Testis (tissue), 3 donors: ENCODE results near the gene CORO1A. TPM values are rescaled to one million over a fixed set of nuclear protein-coding genes. Genes with fewer than 3 reads are reported as not detected.
A peak's percentile ranks its signal among the peaks of the same experiment; 100 is the strongest.
"Not testable (repeated sequence)": the region's sequence is repeated elsewhere in the genome, so short reads cannot be mapped to it uniquely, and the experiment has no call there.

Experiments
- DNase-seq: peaks from one replicate; pipeline ENCODE4 v3.0.0-alpha.2; 2019
- H3K27ac ChIP-seq, 2 donors: fragments of 200-600 bp; sonication (generic); one replicate each; pipeline ENCODE4 v1.5.1; 2019
- H3K27me3 ChIP-seq: fragments of 200-600 bp; sonication (generic); one replicate; pipeline ENCODE4 v1.5.1; 2019
- H3K36me3 ChIP-seq: fragments of 200-600 bp; sonication (generic); one replicate; pipeline ENCODE4 v1.5.1; 2017; ENCODE audit warnings: low read depth; ENCODE audit errors: missing control alignments
- H3K4me1 ChIP-seq: fragments of 200-600 bp; sonication (generic); one replicate; pipeline ENCODE4 v1.5.1; 2019
- H3K4me3 ChIP-seq, 2 donors: fragments of 200-600 bp; sonication (generic); one replicate each; pipeline ENCODE4 v1.5.1; 2017 to 2019
- H3K9me3 ChIP-seq: fragments of 200-600 bp; sonication (generic); one replicate; pipeline ENCODE4 v1.5.1; 2017
- WGBS, 2 donors: methylation state at CpG; one replicate each; pipeline ENCODE4 v1.1.5; 2018; 5-methylcytosine and 5-hydroxymethylcytosine counted together
- intact Hi-C: fragments of 100-400 bp; cut with DNase I; formaldehyde crosslinking; loops from one replicate; pipeline ENCODE4 v1.15.1; 2023; ENCODE audit warnings: low total_unique reads
- polyA plus RNA-seq: library from polyadenylated mRNA; stranded (reverse); fragments of 350-450 nt; fragmentation: Illumina TruSeq; extraction: RNeasy Lipid Tissue Mini Kit (QIAGEN cat#74804); gene quantifications from one replicate; pipeline ENCODE4 v1.2.3, GENCODE V29; 2014; ENCODE audit warnings: low read depth, low replicate concordance; ENCODE audit not compliant: insufficient read depth
- small RNA-seq, 2 donors: library from RNA; depleted of rRNA; stranded (forward); fragments of <200 nt; gene quantifications; one replicate each; pipeline ENCODE3, GENCODE V24; 2016
- total RNA-seq, 2 donors: library from RNA; depleted of rRNA; stranded (reverse); fragments of >200 nt; gene quantifications; one replicate each; pipeline ENCODE4 v1.2.3, GENCODE V29; 2016

The CORO1A gene
- total and polyA plus RNA-seq, 3 donors from 2014 or later: 4.4 to 19.7 (median 9.6) TPM

GRCh38 chr16:30199049-30199448 is 15.6 kb downstream of the CORO1A start, which contains the start of gene SULT1A3:
TSS of gene SULT1A3 (plus strand) at chr16:30199255. CDS start at chr16:30200729, 1,474 bp downstream.
- H3K9me3 ChIP-seq, H3K36me3 ChIP-seq, intact Hi-C loops, H3K27ac ChIP-seq, H3K4me1 ChIP-seq, H3K4me3 ChIP-seq, H3K27me3 ChIP-seq, DNase-seq: not testable (repeated sequence)
- WGBS, 2 donors: no CpG with 5 or more reads among the region's 3 CpGs

GRCh38 chr16:30199608-30200343 is 16.4 kb downstream of the CORO1A start:
- intact Hi-C loops, H3K36me3 ChIP-seq, H3K4me3 ChIP-seq, H3K9me3 ChIP-seq, H3K27ac ChIP-seq, DNase-seq, H3K27me3 ChIP-seq, H3K4me1 ChIP-seq: not testable (repeated sequence)
- no CpG with 5 or more reads among the region's 15 CpGs for WGBS, 2 donors

- H3K4me3 ChIP-seq, H3K9me3 ChIP-seq, H3K36me3 ChIP-seq, intact Hi-C loops, H3K4me1 ChIP-seq, H3K27ac ChIP-seq, H3K27me3 ChIP-seq: not testable (repeated sequence)
- peak; percentile 11 for DNase-seq
- 2% methylated on average over 22 of the region's 52 CpGs; no CpG with 5 or more reads in 1 of the 2 donors for WGBS, 2 donors
These were observed 22.3 kb downstream of the CORO1A start for GRCh38 chr16:30205541-30206236.

DNA sequence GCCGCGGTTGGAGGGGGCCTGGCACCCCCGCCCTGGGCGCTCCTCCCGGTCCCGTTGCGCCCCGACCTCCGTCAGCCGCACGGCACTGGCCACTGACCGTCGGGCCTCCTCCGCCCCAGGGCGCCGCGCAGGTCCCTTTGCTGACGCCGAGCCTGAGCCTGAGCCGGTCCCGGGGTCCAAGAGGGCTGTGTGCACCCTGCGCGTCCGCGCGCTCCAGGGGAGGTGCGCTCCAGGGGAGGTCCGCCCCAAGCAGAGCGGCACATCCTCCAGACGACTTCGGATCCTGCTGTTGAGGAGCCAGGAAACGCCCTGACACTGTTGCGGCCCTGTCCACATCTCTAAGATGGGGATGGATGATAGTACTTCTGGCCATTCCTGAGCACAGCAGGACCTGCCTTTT is 22.9 kb downstream of the CORO1A start:
- H3K4me3 ChIP-seq, intact Hi-C loops, H3K27me3 ChIP-seq, H3K27ac ChIP-seq, H3K4me1 ChIP-seq, H3K36me3 ChIP-seq, DNase-seq, H3K9me3 ChIP-seq: not testable (repeated sequence)
- no CpG with 5 or more reads among the region's 33 CpGs for WGBS, 2 donors

DNA sequence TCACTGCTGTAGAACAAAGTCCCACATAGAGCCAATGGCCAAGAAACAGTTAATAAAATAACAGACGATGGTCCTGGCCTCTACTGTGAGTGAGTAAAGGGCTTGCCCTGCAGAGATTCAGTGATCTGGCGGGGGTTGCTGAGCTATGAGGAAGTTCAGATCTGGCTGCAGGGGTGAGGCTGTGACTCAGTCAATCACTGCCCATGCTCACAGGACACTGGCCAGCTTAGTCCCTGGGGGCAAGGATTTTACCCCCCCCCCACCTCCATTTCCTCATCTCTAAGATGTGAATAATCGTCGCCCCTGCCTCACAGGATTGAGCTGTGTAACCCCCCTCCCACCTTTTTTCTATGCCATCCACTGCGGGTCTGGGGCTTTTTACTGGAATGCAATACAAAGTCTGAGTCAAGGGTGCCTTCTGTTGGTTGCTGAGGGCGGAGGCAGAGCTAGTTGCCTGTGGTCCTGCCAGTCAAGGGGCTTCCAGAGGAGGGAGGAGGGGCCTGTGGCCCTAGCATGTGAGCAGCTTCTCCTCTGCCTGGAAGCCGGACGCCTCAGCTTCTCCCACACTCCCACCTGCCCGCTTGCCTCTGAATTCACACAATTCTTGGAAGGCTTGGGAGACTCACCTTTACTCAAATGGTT is 23.8 kb downstream of the CORO1A start:
- H3K36me3 ChIP-seq, H3K4me3 ChIP-seq, intact Hi-C loops, H3K27me3 ChIP-seq, DNase-seq, H3K9me3 ChIP-seq, H3K4me1 ChIP-seq, H3K27ac ChIP-seq: not testable (repeated sequence)
- WGBS, 2 donors: 65% methylated on average over 2 of the region's 9 CpGs; no CpG with 5 or more reads in 1 of the 2 donors

GRCh38 chr16:30209032-30209431 is 25.6 kb downstream of the CORO1A start:
- H3K4me3 ChIP-seq, H3K4me1 ChIP-seq, H3K27ac ChIP-seq, DNase-seq, H3K36me3 ChIP-seq, H3K27me3 ChIP-seq, intact Hi-C loops, H3K9me3 ChIP-seq: not testable (repeated sequence)
- no CpG with 5 or more reads among the region's 6 CpGs for WGBS, 2 donors

DNA sequence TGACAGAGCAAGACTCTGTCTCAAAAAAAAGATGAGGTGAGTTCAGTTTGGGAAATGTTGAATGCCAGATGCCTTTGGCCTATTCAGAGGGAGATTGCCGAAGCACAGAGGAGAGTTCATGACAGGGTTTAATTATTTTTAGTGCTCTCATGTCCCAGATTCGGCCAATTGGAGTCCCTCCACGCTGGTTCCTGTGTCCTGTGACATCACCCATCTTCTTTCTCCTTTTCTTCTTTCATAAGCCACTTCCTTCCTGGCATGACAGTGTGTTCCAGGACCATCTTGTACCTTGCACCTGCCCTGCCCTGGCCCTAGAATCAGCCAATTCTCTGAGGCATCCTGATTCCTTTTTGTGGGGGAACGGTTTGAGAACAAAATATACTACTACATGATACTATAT is 28.0 kb downstream of the CORO1A start:
- H3K9me3 ChIP-seq, H3K27ac ChIP-seq, intact Hi-C loops, H3K27me3 ChIP-seq, H3K4me1 ChIP-seq, DNase-seq, H3K36me3 ChIP-seq, H3K4me3 ChIP-seq: not testable (repeated sequence)
- no CpG with 5 or more reads among the region's 4 CpGs for WGBS, 2 donors

DNA sequence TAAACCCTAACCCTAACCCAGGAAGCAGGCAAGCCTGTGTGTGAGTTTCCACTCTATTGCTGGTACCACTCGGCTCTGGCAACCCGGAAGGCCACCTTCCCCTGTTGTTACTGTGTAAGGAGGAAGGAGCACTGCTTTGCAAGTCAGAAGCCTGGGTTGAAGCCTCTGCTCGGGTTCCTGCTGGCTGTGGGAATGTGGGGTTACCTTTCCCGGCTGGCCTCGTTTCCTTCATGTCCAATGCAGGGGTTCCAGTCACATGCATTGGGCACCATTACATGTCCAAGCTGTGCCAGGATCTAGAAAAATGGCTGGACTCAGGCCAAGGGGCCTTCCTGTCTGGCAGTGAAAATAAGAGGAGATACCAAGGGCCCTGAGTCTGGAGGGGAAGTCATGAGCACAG is 33.7 kb downstream of the CORO1A start:
- H3K9me3 ChIP-seq, H3K27me3 ChIP-seq, H3K4me3 ChIP-seq, H3K4me1 ChIP-seq, intact Hi-C loops, H3K36me3 ChIP-seq, H3K27ac ChIP-seq: not testable (repeated sequence)
- peak; percentile 8 for DNase-seq
- 83% methylated on average over 3 of the region's 5 CpGs; no CpG with 5 or more reads in 1 of the 2 donors for WGBS, 2 donors

Small RNA genes lying within 50 kb of the gene (small RNA-seq; reads per million reads assigned to genes)
- gene AC106782.4: 0 reads per million in 2 donors

Other genes starting within 250 kb of the CORO1A start
- gene TMEM219, start 221.5 kb upstream of the CORO1A start, total RNA-seq: 100 to 1,000 TPM; 160 to 203 TPM
- gene TMEM219, start 221.5 kb upstream of the CORO1A start, polyA plus RNA-seq: 280 TPM
- gene TAOK2, start 209.7 kb upstream of the CORO1A start, total RNA-seq: 100 to 1,000 TPM; 126 to 140 TPM
- gene TAOK2, start 209.7 kb upstream of the CORO1A start, polyA plus RNA-seq: 66.5 TPM
- 10 to 100 TPM; 32.1 to 40.2 TPM for gene HIRIP3, start 188.0 kb upstream of the CORO1A start, total RNA-seq
- 57.3 TPM for gene HIRIP3, start 188.0 kb upstream of the CORO1A start, polyA plus RNA-seq
- gene INO80E, start 187.4 kb upstream of the CORO1A start, total RNA-seq: 10 to 100 TPM; 64.0 to 72.3 TPM
- gene INO80E, start 187.4 kb upstream of the CORO1A start, polyA plus RNA-seq: 98.1 TPM
- gene DOC2A, start 172.6 kb upstream of the CORO1A start, total RNA-seq: 10 to 100 TPM; 28.3 to 45.3 TPM
- gene DOC2A, start 172.6 kb upstream of the CORO1A start, polyA plus RNA-seq: 75.1 TPM
- gene C16orf92, start 160.4 kb upstream of the CORO1A start, total RNA-seq: 10 to 100 TPM; 12.4 to 91.3 TPM
- 20.3 TPM for gene C16orf92, start 160.4 kb upstream of the CORO1A start, polyA plus RNA-seq
- gene TLCD3B, start 152.3 kb upstream of the CORO1A start, total RNA-seq: 10 to 100 TPM; 51.8 to 82.7 TPM
- 194 TPM for gene TLCD3B, start 152.3 kb upstream of the CORO1A start, polyA plus RNA-seq
- 100 to 1,000 TPM; 373 to 521 TPM for gene ALDOA, start 117.8 kb upstream of the CORO1A start, total RNA-seq
- 467 TPM for gene ALDOA, start 117.8 kb upstream of the CORO1A start, polyA plus RNA-seq
- 100 to 1,000 TPM in 1 of 2 donors, 10 to 100 TPM in 1; 82.1 to 109 TPM for gene PPP4C, start 107.6 kb upstream of the CORO1A start, total RNA-seq
- 154 TPM for gene PPP4C, start 107.6 kb upstream of the CORO1A start, polyA plus RNA-seq
- 1 to 10 TPM; 1.3 to 2.9 TPM for gene TBX6, start 91.7 kb upstream of the CORO1A start, total RNA-seq
- gene TBX6, start 91.7 kb upstream of the CORO1A start, polyA plus RNA-seq: 1.7 TPM
- 10 to 100 TPM; 69.4 to 75.3 TPM for gene YPEL3, start 87.4 kb upstream of the CORO1A start, total RNA-seq
- 55.3 TPM for gene YPEL3, start 87.4 kb upstream of the CORO1A start, polyA plus RNA-seq
- 1 to 10 TPM; 1.5 to 4.0 TPM for gene GDPD3, start 70.1 kb upstream of the CORO1A start, total RNA-seq
- gene GDPD3, start 70.1 kb upstream of the CORO1A start, polyA plus RNA-seq: 7.2 TPM
- 10 to 100 TPM; 69.4 to 81.8 TPM for gene MAPK3, start 60.4 kb upstream of the CORO1A start, total RNA-seq
- 109 TPM for gene MAPK3, start 60.4 kb upstream of the CORO1A start, polyA plus RNA-seq
- gene BOLA2B, start 10.1 kb downstream of the CORO1A start, total RNA-seq: 100 to 1,000 TPM; 133 to 161 TPM
- 70.9 TPM for gene BOLA2B, start 10.1 kb downstream of the CORO1A start, polyA plus RNA-seq
- gene SLX1A, start 10.3 kb downstream of the CORO1A start, total RNA-seq: 10 to 100 TPM; 42.4 to 44.8 TPM
- 10.4 TPM for gene SLX1A, start 10.3 kb downstream of the CORO1A start, polyA plus RNA-seq
- 10 to 100 TPM in 1 of 2 donors, 1 to 10 TPM in 1; 6.8 to 20.0 TPM for gene SULT1A3, start 15.7 kb downstream of the CORO1A start, total RNA-seq
- 6.4 TPM for gene SULT1A3, start 15.7 kb downstream of the CORO1A start, polyA plus RNA-seq
- 10 to 100 TPM; 11.0 to 15.7 TPM for gene NPIPB13, start 64.9 kb downstream of the CORO1A start, total RNA-seq
- 4.7 TPM for gene NPIPB13, start 64.9 kb downstream of the CORO1A start, polyA plus RNA-seq
- 10 to 100 TPM; 32.8 to 39.5 TPM for gene CD2BP2, start 171.7 kb downstream of the CORO1A start, total RNA-seq
- gene CD2BP2, start 171.7 kb downstream of the CORO1A start, polyA plus RNA-seq: 52.5 TPM
- gene TBC1D10B, start 186.9 kb downstream of the CORO1A start, total RNA-seq: 10 to 100 TPM; 60.5 to 64.0 TPM
- gene TBC1D10B, start 186.9 kb downstream of the CORO1A start, polyA plus RNA-seq: 86.2 TPM
- gene MYL11, start 191.2 kb downstream of the CORO1A start, total RNA-seq: 1 to 10 TPM; 2.5 to 4.2 TPM
- 18.5 TPM for gene MYL11, start 191.2 kb downstream of the CORO1A start, polyA plus RNA-seq
- 1 to 10 TPM in 1 of 2 donors, under 1 TPM in 1; 0.63 to 2.4 TPM for gene SEPTIN1, start 199.0 kb downstream of the CORO1A start, total RNA-seq
- 3.9 TPM for gene SEPTIN1, start 199.0 kb downstream of the CORO1A start, polyA plus RNA-seq
- 1 to 10 TPM; 6.5 to 9.0 TPM for gene ZNF48, start 211.8 kb downstream of the CORO1A start, total RNA-seq
- 6.3 TPM for gene ZNF48, start 211.8 kb downstream of the CORO1A start, polyA plus RNA-seq
- 10 to 100 TPM; 35.6 to 37.2 TPM for gene ZNF771, start 224.0 kb downstream of the CORO1A start, total RNA-seq
- gene ZNF771, start 224.0 kb downstream of the CORO1A start, polyA plus RNA-seq: 3.0 TPM
- 10 to 100 TPM; 15.2 to 26.1 TPM for gene DCTPP1, start 246.4 kb downstream of the CORO1A start, total RNA-seq
- 23.6 TPM for gene DCTPP1, start 246.4 kb downstream of the CORO1A start, polyA plus RNA-seq